HFFc6 (cell line): Measurements from ENCODE around the gene ADNP2. TPM values are rescaled to one million over a fixed set of nuclear protein-coding genes. Genes with fewer than 3 reads are reported as not detected.

Experiments used
- DNase-seq: peaks from one replicate; pipeline ENCODE4 v3.0.0-alpha.2; 2018
- H3K27ac Mint-ChIP-seq: 2 replicates; pipeline ENCODE4 v1.8.0; 2020; ENCODE audit warnings: mild to moderate bottlenecking, mixed read lengths
- H3K27me3 Mint-ChIP-seq: 2 replicates; pipeline ENCODE4 v1.8.0; 2021; ENCODE audit warnings: mild to moderate bottlenecking, moderate library complexity, mixed read lengths; ENCODE audit not compliant: insufficient read depth
- H3K36me3 Mint-ChIP-seq: 2 replicates; pipeline ENCODE4 v1.8.0; 2021; ENCODE audit warnings: low read depth, mixed read lengths
- H3K4me1 Mint-ChIP-seq: 2 replicates; pipeline ENCODE4 v1.8.0; 2020; ENCODE audit warnings: low read depth, mixed read lengths
- H3K4me3 Mint-ChIP-seq: 2 replicates; pipeline ENCODE4 v1.8.0; 2020; ENCODE audit warnings: mild to moderate bottlenecking, moderate library complexity, mixed read lengths
- H3K9me3 Mint-ChIP-seq: 2 replicates; pipeline ENCODE4 v1.8.0; 2020; ENCODE audit warnings: mild to moderate bottlenecking, mixed read lengths
- CTCF ChIP-seq: fragments of 200-600 bp; sonication (generic); IDR thresholded peaks from 2 replicates; pipeline ENCODE4 v1.5.0; 2021; ENCODE audit warnings: antibody characterized with exemption, mild to moderate bottlenecking
- total RNA-seq, 6 experiments: library from RNA; stranded (reverse); fragmentation: NEBNext Ultra II Directional; extraction: Animal tissue kit (Norgen Biotek cat#: 25700); gene quantifications; 2 replicates in 1 of 6; 3 replicates in 5 of 6; pipeline ENCODE4 v1.2.3, GENCODE V29; 2021

The ADNP2 gene
- total RNA-seq, 6 experiments from 2014 or later, result 11.5 to 15.6 (median 14.3) TPM

- DNase-seq, result no peak
- no peak for TF ChIP-seq CTCF
- peaks cover 34% of the 10 kb centered on the region for H3K27me3 Mint-ChIP-seq
Observed at GRCh38 chr18:80187956-80188642, 79.0 kb downstream of the ADNP2 start.

GRCh38 chr18:80188643-80189530, 79.8 kb downstream of the ADNP2 start:
- DNase-seq, result no peak
- Mint-ChIP-seq H3K27me3 (peaks cover 33% of the 10 kb centered on the region), H3K4me3 (no peak overlapping the region), H3K4me1 (no peaks in the 10 kb centered on the region), H3K9me3 (peaks cover 4% of the 10 kb centered on the region; the same call in 1 of the 2 replicates), H3K36me3 (no peaks in the 10 kb centered on the region), H3K27ac (no peak overlapping the region)
- TF ChIP-seq CTCF, result no peak

More at GRCh38 chr18:80187956-80188642, 79.0 kb downstream of the ADNP2 start:
- Mint-ChIP-seq H3K36me3 (no peaks in the 10 kb centered on the region), H3K4me3 (no peak overlapping the region), H3K9me3 (peaks cover 4% of the 10 kb centered on the region; the same call in 1 of the 2 replicates), H3K4me1 (peaks cover 6% of the 10 kb centered on the region; the same call in 1 of the 2 replicates), H3K27ac (no peak overlapping the region)

- peaks cover 4% of the 10 kb centered on the region; the same call in 1 of the 2 replicates for H3K9me3 Mint-ChIP-seq
- no peaks in the 10 kb centered on the region for H3K4me1 Mint-ChIP-seq
- TF ChIP-seq CTCF, result no peak
- no peak for DNase-seq
- H3K4me3 Mint-ChIP-seq, result no peak overlapping the region
- H3K36me3 Mint-ChIP-seq, result no peaks in the 10 kb centered on the region
- no peak overlapping the region for H3K27ac Mint-ChIP-seq
- peaks cover 36% of the 10 kb centered on the region for H3K27me3 Mint-ChIP-seq
Observed at GRCh38 chr18:80189531-80189865, 80.4 kb downstream of the ADNP2 start.

Other genes with a start within 250 kb of the ADNP2 start
- 10 to 100 TPM; 26.6 to 41.2 (median 29.9) TPM for gene SLC66A2, start 157.6 kb upstream of the ADNP2 start, total RNA-seq
- gene HSBP1L1, start 144.6 kb upstream of the ADNP2 start, total RNA-seq, result 10 to 100 TPM; 20.7 to 25.6 (median 21.6) TPM
- gene TXNL4A, start 120.7 kb upstream of the ADNP2 start, total RNA-seq, result 100 to 1,000 TPM; 168 to 187 (median 174) TPM
- 10 to 100 TPM; 24.8 to 28.4 (median 27.2) TPM for gene RBFA, start 74.8 kb upstream of the ADNP2 start, total RNA-seq
- under 1 TPM; 0.34 to 0.66 (median 0.50) TPM for gene PARD6G, start 138.3 kb downstream of the ADNP2 start, total RNA-seq